Neural progenitor cell (in vitro differentiated cells): ENCODE measurements around the gene CEP83. TPM values are rescaled to one million over a fixed set of nuclear protein-coding genes. Genes with fewer than 3 reads are reported as not detected.

Source experiments
- DNase-seq: peaks from one replicate; pipeline ENCODE4 v3.0.0-alpha.2; 2016; ENCODE audit warnings: low spot score
- H2AFZ ChIP-seq: fragments of 200-600 bp; sonication (generic); replicated peaks from 2 replicates; pipeline ENCODE4 v1.6.1; 2016; ENCODE audit warnings: antibody characterized with exemption
- H3F3A ChIP-seq: fragments of 200-600 bp; sonication (generic); 2 replicates; pipeline ENCODE4 v1.6.1; 2016; ENCODE audit warnings: antibody characterized with exemption, low read depth
- H3K27ac ChIP-seq: fragments of 200-600 bp; sonication (generic); 2 replicates; pipeline ENCODE4 v1.5.1; 2016; ENCODE audit warnings: mild to moderate bottlenecking
- H3K27me3 ChIP-seq: fragments of 200-600 bp; sonication (generic); 2 replicates; pipeline ENCODE4 v1.6.1; 2016; ENCODE audit warnings: mild to moderate bottlenecking, moderate library complexity
- H3K36me3 ChIP-seq: fragments of 200-600 bp; sonication (generic); 2 replicates; pipeline ENCODE4 v1.5.1; 2016
- H3K4me1 ChIP-seq: fragments of 200-600 bp; sonication (generic); 2 replicates; pipeline ENCODE4 v1.6.1; 2016; ENCODE audit warnings: mixed run types
- H3K4me2 ChIP-seq: fragments of 200-600 bp; sonication (generic); 2 replicates; pipeline ENCODE4 v1.6.1; 2016
- H3K4me3 ChIP-seq: fragments of 200-600 bp; sonication (generic); 2 replicates; pipeline ENCODE4 v1.5.1; 2016
- H3K79me2 ChIP-seq: fragments of 200-600 bp; sonication (generic); 2 replicates; pipeline ENCODE4 v1.6.1; 2016; ENCODE audit warnings: low read depth
- H3K9ac ChIP-seq: fragments of 200-600 bp; sonication (generic); 2 replicates; pipeline ENCODE4 v1.6.1; 2016
- H3K9me3 ChIP-seq: fragments of 200-600 bp; sonication (generic); 2 replicates; pipeline ENCODE4 v1.5.1; 2016; ENCODE audit warnings: low read depth
- H4K20me1 ChIP-seq: fragments of 200-600 bp; sonication (generic); 2 replicates; pipeline ENCODE4 v1.6.1; 2016; ENCODE audit warnings: low read depth
- H3K27ac Mint-ChIP-seq: 3 replicates; pipeline ENCODE4 v1.8.0; 2021; ENCODE audit warnings: mixed read lengths
- H3K27me3 Mint-ChIP-seq: 2 replicates; pipeline ENCODE4 v1.8.0; 2022; ENCODE audit warnings: low read depth, mild to moderate bottlenecking, inconsistent platforms, moderate library complexity, mixed read lengths; ENCODE audit not compliant: insufficient read depth
- H3K36me3 Mint-ChIP-seq: 3 replicates; pipeline ENCODE4 v1.8.0; 2021; ENCODE audit warnings: mixed read lengths
- H3K4me1 Mint-ChIP-seq: 3 replicates; pipeline ENCODE4 v1.8.0; 2021; ENCODE audit warnings: mixed read lengths
- H3K4me3 Mint-ChIP-seq: 3 replicates; pipeline ENCODE4 v1.8.0; 2021; ENCODE audit warnings: mild to moderate bottlenecking, moderate library complexity, mixed read lengths
- H3K9me3 Mint-ChIP-seq: 3 replicates; pipeline ENCODE4 v1.8.0; 2020; ENCODE audit warnings: mixed read lengths
- CTCF ChIP-seq: fragments of 200-600 bp; sonication (generic); IDR thresholded peaks from 2 replicates; pipeline ENCODE4 v1.5.1; 2017; ENCODE audit warnings: antibody characterized with exemption, mild to moderate bottlenecking
- EZH2 ChIP-seq: fragments of 200-600 bp; sonication (generic); IDR thresholded peaks from 2 replicates; pipeline ENCODE4 v1.6.1; 2017; ENCODE audit warnings: antibody characterized with exemption, mild to moderate bottlenecking, moderate library complexity
- EZH2phosphoT487 ChIP-seq: fragments of 200-600 bp; sonication (generic); IDR thresholded peaks from 2 replicates; pipeline ENCODE4 v1.6.1; 2017; ENCODE audit warnings: antibody characterized with exemption
- total RNA-seq: library from RNA; depleted of rRNA; stranded (reverse); fragments of >200 nt; gene quantifications from 2 replicates; pipeline ENCODE4 v1.2.3, GENCODE V29; 2015; ENCODE audit warnings: low replicate concordance

CEP83 gene
- total RNA-seq, 1 donor from 2014 or later: 60.4 TPM

DNA sequence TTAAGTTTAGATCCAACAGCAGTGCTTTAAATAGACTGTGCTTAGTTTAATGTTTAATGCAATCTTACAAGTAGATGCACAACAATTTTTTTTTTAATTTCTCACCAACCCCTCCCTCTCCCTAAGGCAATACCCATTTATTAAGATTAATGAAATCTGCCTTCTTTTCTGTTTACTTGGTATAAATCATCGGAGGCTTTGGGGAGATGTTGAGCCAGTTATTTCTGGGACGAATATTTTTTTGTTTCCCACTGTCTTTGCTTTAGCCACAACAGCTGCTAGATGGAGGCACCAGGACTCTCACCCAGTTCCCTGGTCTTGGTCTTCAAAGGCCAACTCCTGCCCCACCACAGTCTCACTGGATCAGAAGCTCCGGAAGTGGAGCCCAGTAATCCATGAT is 197.9 kb downstream of the CEP83 start:
- no peak for TF ChIP-seq CTCF
- TF ChIP-seq EZH2phosphoT487: no peak
- no peak for TF ChIP-seq EZH2
- H3K27ac ChIP-seq: peak overlapping the region; percentile 24
- peaks cover 49% of the 10 kb centered on the region for H3K4me1 ChIP-seq
- H3K9me3 ChIP-seq: no peaks in the 10 kb centered on the region
- peak overlapping the region; percentile 11 for H3K4me3 ChIP-seq
- Mint-ChIP-seq H3K36me3 (peaks cover 33% of the 10 kb centered on the region), H3K27me3 (peaks cover 8% of the 10 kb centered on the region), H3K27ac (no peak overlapping the region), H3K9me3 (peaks cover 2% of the 10 kb centered on the region), H3K4me1 (peaks cover 43% of the 10 kb centered on the region), H3K4me3 (no peak overlapping the region)
- DNase-seq: no peak
- H3K79me2 ChIP-seq: no peaks in the 10 kb centered on the region
- no peaks in the 10 kb centered on the region for H3K36me3 ChIP-seq
- H2AFZ ChIP-seq: no peak overlapping the region
- H3F3A ChIP-seq: peaks cover 26% of the 10 kb centered on the region
- H4K20me1 ChIP-seq: no peaks in the 10 kb centered on the region
- peak overlapping the region; percentile 59 for H3K4me2 ChIP-seq
- H3K27me3 ChIP-seq: no peaks in the 10 kb centered on the region
- H3K9ac ChIP-seq: no peak overlapping the region

DNA sequence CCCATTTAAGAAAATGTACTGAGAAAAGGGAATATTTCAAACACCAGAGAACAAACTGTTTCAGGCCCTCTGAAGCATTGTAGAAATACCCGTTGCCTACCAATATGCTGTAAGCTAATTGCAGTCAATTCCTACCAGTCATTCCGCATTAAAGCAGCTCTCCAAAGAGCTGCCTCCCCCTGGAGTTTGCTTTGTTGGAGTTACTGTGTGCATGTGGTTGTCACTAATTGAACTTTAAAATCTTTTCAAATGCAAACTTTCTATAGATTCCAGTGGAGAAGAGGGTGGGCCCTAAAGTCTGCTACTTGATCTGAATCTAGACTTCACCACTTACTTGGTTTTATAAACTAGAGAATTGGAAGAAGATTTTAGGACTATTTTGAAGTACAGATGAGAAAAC is 198.5 kb downstream of the CEP83 start:
- peak overlapping the region; percentile 54 for H3K27ac Mint-ChIP-seq
- Histone ChIP-seq H3K9ac (no peak overlapping the region), H3K4me1 (peaks cover 49% of the 10 kb centered on the region), H3K79me2 (no peaks in the 10 kb centered on the region), H4K20me1 (no peaks in the 10 kb centered on the region), H3K4me2 (peak overlapping the region; percentile 59), H3K36me3 (no peaks in the 10 kb centered on the region), H3K9me3 (no peaks in the 10 kb centered on the region), H3K27ac (peak overlapping the region; percentile 92), H3F3A (peaks cover 26% of the 10 kb centered on the region), H3K4me3 (peak overlapping the region; percentile 18), H3K27me3 (no peaks in the 10 kb centered on the region), H2AFZ (no peak overlapping the region)
- H3K9me3 Mint-ChIP-seq: peaks cover 2% of the 10 kb centered on the region
- H3K4me3 Mint-ChIP-seq: no peak overlapping the region
- H3K27me3 Mint-ChIP-seq: peaks cover 8% of the 10 kb centered on the region
- TF ChIP-seq EZH2phosphoT487 (no peak), CTCF (peak; percentile 5), EZH2 (no peak)
- peaks cover 31% of the 10 kb centered on the region for H3K36me3 Mint-ChIP-seq
- peaks cover 43% of the 10 kb centered on the region for H3K4me1 Mint-ChIP-seq
- DNase-seq: peak; percentile 87

DNA sequence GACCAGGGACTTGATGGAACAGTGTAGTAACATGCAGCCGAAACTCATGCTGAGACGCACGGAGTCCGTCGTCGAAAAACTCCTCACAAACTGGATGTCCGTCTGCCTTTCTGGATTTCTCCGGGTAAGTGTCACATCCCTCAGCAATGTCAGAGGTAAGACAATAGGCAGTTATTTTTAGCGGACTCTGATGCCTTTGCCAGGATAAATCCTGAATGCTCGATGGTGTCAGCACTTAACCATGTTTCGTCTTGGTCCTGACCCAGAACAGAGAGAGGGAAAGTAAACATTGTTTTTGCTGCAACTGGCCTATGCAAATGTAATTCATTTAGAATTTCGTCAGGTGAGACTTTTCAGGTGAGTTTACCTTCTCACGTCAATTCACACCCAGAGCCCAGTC is 198.9 kb downstream of the CEP83 start:
- Histone ChIP-seq H3K4me1 (peaks cover 49% of the 10 kb centered on the region), H3F3A (peaks cover 26% of the 10 kb centered on the region), H2AFZ (no peak overlapping the region), H3K9me3 (no peaks in the 10 kb centered on the region), H3K4me2 (peak overlapping the region; percentile 59), H4K20me1 (no peaks in the 10 kb centered on the region), H3K27ac (peak overlapping the region; percentile 92), H3K79me2 (no peaks in the 10 kb centered on the region), H3K9ac (no peak overlapping the region), H3K27me3 (no peaks in the 10 kb centered on the region), H3K36me3 (no peaks in the 10 kb centered on the region), H3K4me3 (peak overlapping the region; percentile 18)
- Mint-ChIP-seq H3K4me3 (no peak overlapping the region), H3K27me3 (peaks cover 8% of the 10 kb centered on the region), H3K36me3 (peaks cover 30% of the 10 kb centered on the region), H3K4me1 (peaks cover 43% of the 10 kb centered on the region), H3K9me3 (peaks cover 2% of the 10 kb centered on the region), H3K27ac (peak overlapping the region; percentile 60)
- no peak for DNase-seq
- TF ChIP-seq CTCF (no peak), EZH2 (no peak)
